Measurements from ENCODE around the gene EEF1AKMT2.

DNA sequence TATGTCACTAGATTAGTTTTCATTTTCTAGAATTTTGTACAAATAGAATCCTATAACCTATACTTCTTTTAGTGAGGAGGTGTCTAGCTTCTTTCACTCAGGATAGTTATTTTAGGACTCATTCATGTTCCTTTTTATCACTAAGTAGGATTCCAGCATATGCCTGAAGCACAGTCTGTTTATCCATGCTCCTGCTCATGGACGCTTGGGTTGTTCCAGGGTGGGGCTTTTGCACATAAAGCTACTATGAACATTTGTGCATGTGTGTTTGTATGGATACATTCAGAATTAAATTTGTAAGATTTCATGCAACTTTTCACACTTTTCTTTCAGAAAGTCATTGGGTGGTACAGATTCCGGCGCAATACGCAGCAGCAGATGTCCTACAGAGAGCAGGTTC, 34.6 kb upstream of the EEF1AKMT2 start:
- TF ChIP-seq, protein P1, sequence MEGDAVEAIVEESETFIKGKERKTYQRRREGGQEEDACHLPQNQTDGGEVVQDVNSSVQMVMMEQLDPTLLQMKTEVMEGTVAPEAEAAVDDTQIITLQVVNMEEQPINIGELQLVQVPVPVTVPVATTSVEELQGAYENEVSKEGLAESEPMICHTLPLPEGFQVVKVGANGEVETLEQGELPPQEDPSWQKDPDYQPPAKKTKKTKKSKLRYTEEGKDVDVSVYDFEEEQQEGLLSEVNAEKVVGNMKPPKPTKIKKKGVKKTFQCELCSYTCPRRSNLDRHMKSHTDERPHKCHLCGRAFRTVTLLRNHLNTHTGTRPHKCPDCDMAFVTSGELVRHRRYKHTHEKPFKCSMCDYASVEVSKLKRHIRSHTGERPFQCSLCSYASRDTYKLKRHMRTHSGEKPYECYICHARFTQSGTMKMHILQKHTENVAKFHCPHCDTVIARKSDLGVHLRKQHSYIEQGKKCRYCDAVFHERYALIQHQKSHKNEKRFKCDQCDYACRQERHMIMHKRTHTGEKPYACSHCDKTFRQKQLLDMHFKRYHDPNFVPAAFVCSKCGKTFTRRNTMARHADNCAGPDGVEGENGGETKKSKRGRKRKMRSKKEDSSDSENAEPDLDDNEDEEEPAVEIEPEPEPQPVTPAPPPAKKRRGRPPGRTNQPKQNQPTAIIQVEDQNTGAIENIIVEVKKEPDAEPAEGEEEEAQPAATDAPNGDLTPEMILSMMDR (IDR thresholded peaks at IDR 0.05; ENCODE audit: insufficient read depth, low read depth, low read length), result no peak
- no peak for TF ChIP-seq EZH2 (IDR thresholded peaks at IDR 0.05; ENCODE audit: insufficient read depth, low read length)
